Panc1 (cell line): ENCODE data around the gene RPS2. TPM values are rescaled to one million over a fixed set of nuclear protein-coding genes. Genes with fewer than 3 reads are reported as not detected.

Experiments
- ATAC-seq: fragments of 200-7000 bp; cut with Tn5 transposase; 2 replicates; pipeline ENCODE4 v1.9.1; 2020; ENCODE audit warnings: mild to moderate bottlenecking, moderate library complexity
- BruUV-seq: library from RNA; stranded (reverse); fragments of 400-500 nt; replicated peaks from 2 replicates; lab custom pipeline; 2021; lab: Mats Ljungman, UMichigan
- CTCF ChIA-PET: fragments of 300-600 bp; sonication (Branson Sonifier 250); formaldehyde crosslinking; loops from one replicate; lab custom pipeline; 2022; ENCODE audit warnings: antibody characterized with exemption; lab: Charles Lee
- POLR2A ChIA-PET: fragments of 300-600 bp; sonication (Branson Sonifier 250); formaldehyde crosslinking; loops from one replicate; lab custom pipeline; 2022; ENCODE audit warnings: antibody characterized with exemption; lab: Charles Lee
- DNase-seq: peaks from one replicate; pipeline ENCODE4 v3.0.0-alpha.2; 2010; ENCODE audit warnings: low read depth, low spot score
- H3K27ac ChIP-seq: 2 replicates; pipeline ENCODE4 v1.5.1; 2011; ENCODE audit warnings: mild to moderate bottlenecking, low read length, inconsistent platforms
- H3K27me3 ChIP-seq: fragments of 200-500 bp; sonication (Bioruptor generic); 2 replicates; pipeline ENCODE4 v1.6.0; 2014; ENCODE audit warnings: low read length, inconsistent platforms; ENCODE audit not compliant: control insufficient read depth, insufficient read depth
- H3K36me3 ChIP-seq: fragments of 200-500 bp; sonication (Bioruptor generic); 2 replicates; pipeline ENCODE4 v1.5.1; 2014; ENCODE audit warnings: inconsistent platforms, mild to moderate bottlenecking, low read length, moderate library complexity; ENCODE audit not compliant: control insufficient read depth, insufficient read depth
- H3K4me1 ChIP-seq: 2 replicates; pipeline ENCODE4 v1.5.1; 2011; ENCODE audit warnings: inconsistent platforms, mild to moderate bottlenecking, low read length, moderate library complexity; ENCODE audit not compliant: control insufficient read depth, insufficient read depth
- H3K4me3 ChIP-seq, 2 experiments: 2 replicates each; pipeline ENCODE4 v1.5.1; 2011 to 2012; ENCODE audit warnings: low read depth in 2 of 2, low read length in 2 of 2, mild to moderate bottlenecking in 2 of 2, inconsistent platforms in 1 of 2, moderate library complexity in 1 of 2
- H3K9me3 ChIP-seq: fragments of 200-500 bp; sonication (Bioruptor generic); 2 replicates; pipeline ENCODE4 v1.5.1; 2014; ENCODE audit warnings: low read depth, mild to moderate bottlenecking, inconsistent platforms, low read length, moderate library complexity; ENCODE audit not compliant: control insufficient read depth, insufficient read depth
- POLR2AphosphoS5 ChIP-seq: IDR thresholded peaks from 2 replicates; pipeline ENCODE4 v1.6.1; 2012; ENCODE audit warnings: mild to moderate bottlenecking, low read depth, low read length, moderate library complexity
- REST ChIP-seq, 2 experiments: IDR thresholded peaks; 2 replicates each; pipeline ENCODE4 v1.6.1; 2011 to 2012; ENCODE audit warnings: low read depth in 2 of 2, control low read depth in 1 of 2, low read length in 1 of 2, mild to moderate bottlenecking in 1 of 2, moderate library complexity in 1 of 2; ENCODE audit not compliant: insufficient read depth in 1 of 2
- SIN3A ChIP-seq: IDR thresholded peaks from 2 replicates; pipeline ENCODE4 v1.6.1; 2012; ENCODE audit warnings: low read depth, mild to moderate bottlenecking, low read length, moderate library complexity, borderline replicate concordance; ENCODE audit not compliant: insufficient read depth
- TCF7L2 ChIP-seq: IDR thresholded peaks from 2 replicates; pipeline ENCODE4 v1.6.1; 2011; ENCODE audit warnings: mild to moderate bottlenecking, low read depth, low read length, inconsistent platforms
- in situ Hi-C: cut with HindIII; loops from 2 replicates; pipeline ENCODE4 v1.10.0; 2016; ENCODE audit warnings: low sequenced_read_pairs, low pct_unique_long_range_greater_than_20kb
- intact Hi-C: fragments of 100-400 bp; cut with micrococcal nuclease; formaldehyde crosslinking; loops from one replicate; pipeline ENCODE4 v1.10.0; 2022; ENCODE audit not compliant: unreplicated experiment
- total RNA-seq: library from RNA; stranded (reverse); gene quantifications from one replicate; pipeline ENCODE4 v1.2.1, GENCODE V29; 2021; ENCODE audit not compliant: unreplicated experiment
- TF ChIP-seq, protein P1 (sequence below): fragments of 450-650 bp; IDR thresholded peaks from 2 replicates; pipeline ENCODE4 v1.5.1; 2017; ENCODE audit warnings: mild to moderate bottlenecking

RPS2 gene
- total RNA-seq, 1 experiment from 2014 or later: 2,794 TPM

GRCh38 chr16:1947369-1947670, 17.3 kb downstream of the RPS2 start:
- H3K4me3 ChIP-seq: no peak overlapping the region
- ATAC-seq (no peak), DNase-seq (no peak)
- BruUV-seq: no TSS peak
- no peaks in the 10 kb centered on the region for H3K27me3 ChIP-seq
- intact Hi-C loops: no loop called here
- in situ Hi-C loops: no loop called here
- POLR2A ChIA-PET: no interaction called here
- no peaks in the 10 kb centered on the region for H3K9me3 ChIP-seq
- H3K4me1 ChIP-seq: peaks cover 2% of the 10 kb centered on the region
- no peak overlapping the region for H3K27ac ChIP-seq
- CTCF ChIA-PET: no interaction called here
- TF ChIP-seq POLR2AphosphoS5: no peak
- TF ChIP-seq REST (IDR thresholded peaks at IDR 0.05; ENCODE audit: insufficient read depth in 1 of 2, low read depth in 2 of 2, low read length in 1 of 2): no peak
- TF ChIP-seq TCF7L2: no peak
- TF ChIP-seq, protein P1, sequence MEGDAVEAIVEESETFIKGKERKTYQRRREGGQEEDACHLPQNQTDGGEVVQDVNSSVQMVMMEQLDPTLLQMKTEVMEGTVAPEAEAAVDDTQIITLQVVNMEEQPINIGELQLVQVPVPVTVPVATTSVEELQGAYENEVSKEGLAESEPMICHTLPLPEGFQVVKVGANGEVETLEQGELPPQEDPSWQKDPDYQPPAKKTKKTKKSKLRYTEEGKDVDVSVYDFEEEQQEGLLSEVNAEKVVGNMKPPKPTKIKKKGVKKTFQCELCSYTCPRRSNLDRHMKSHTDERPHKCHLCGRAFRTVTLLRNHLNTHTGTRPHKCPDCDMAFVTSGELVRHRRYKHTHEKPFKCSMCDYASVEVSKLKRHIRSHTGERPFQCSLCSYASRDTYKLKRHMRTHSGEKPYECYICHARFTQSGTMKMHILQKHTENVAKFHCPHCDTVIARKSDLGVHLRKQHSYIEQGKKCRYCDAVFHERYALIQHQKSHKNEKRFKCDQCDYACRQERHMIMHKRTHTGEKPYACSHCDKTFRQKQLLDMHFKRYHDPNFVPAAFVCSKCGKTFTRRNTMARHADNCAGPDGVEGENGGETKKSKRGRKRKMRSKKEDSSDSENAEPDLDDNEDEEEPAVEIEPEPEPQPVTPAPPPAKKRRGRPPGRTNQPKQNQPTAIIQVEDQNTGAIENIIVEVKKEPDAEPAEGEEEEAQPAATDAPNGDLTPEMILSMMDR: no peak
- TF ChIP-seq SIN3A: no peak
- no peaks in the 10 kb centered on the region; the same call in 1 of the 2 replicates for H3K36me3 ChIP-seq

DNA sequence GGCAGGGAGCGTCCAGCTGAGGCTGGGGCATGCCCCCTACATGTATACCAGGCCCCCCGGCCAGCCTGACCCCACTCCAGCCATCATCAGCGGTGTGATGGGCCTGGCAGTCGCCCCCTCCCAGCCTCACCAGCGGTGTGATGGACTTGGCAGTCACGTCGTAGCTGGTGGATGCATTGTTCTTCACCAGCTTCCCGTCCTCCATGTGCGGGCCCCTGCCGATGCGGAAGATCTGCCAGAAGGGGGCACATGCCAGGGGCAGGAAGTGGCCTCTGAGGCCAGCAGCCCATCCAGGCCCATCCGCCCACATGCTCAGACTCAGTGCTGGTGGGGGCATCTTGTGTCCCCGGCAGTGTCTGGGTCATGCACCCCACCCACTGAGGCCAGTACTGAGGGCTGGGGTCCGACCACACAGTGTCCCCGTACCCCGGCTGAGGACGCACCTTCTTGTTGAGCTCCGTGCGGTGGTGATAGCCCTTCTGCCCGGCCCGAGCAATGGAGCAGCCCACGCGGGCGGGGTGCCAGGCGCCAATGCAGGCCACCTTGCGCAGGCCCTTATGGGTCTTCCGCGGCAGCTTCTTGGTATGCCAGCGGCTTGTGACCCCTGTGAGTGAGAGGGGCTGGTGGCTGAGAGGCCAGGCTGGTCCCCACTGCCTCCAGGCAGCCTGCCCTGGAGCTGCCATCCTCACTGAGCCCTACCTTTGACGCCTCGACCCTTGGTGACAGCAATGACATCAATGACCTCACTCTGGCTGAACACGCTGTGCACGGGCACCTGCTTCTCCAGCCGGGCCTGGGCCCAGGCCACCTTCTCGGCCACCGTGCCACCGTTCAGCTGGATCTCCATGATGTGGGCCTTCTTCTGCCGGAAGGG, 17.9 kb downstream of the RPS2 start:
- Histone ChIP-seq H3K27me3 (no peaks in the 10 kb centered on the region), H3K4me1 (peaks cover 8% of the 10 kb centered on the region), H3K4me3 (no peak overlapping the region), H3K36me3 (no peaks in the 10 kb centered on the region; the same call in 1 of the 2 replicates), H3K9me3 (no peaks in the 10 kb centered on the region), H3K27ac (no peak overlapping the region)
- TF ChIP-seq TCF7L2 (no peak), POLR2AphosphoS5 (no peak), SIN3A (no peak), REST (IDR thresholded peaks at IDR 0.05; ENCODE audit: insufficient read depth in 1 of 2, low read depth in 2 of 2, low read length in 1 of 2) (no peak)
- TF ChIP-seq, protein P1: no peak
- no peak for ATAC-seq
- no TSS peak for BruUV-seq
- in situ Hi-C loops: no loop called here
- no peak for DNase-seq
- CTCF ChIA-PET: no interaction called here
- POLR2A ChIA-PET: no interaction called here
- intact Hi-C loops: no loop called here
